SH-SY5Y (cell line): ENCODE results near the gene GCC1.

Experiments
- GATA2 ChIP-seq: IDR thresholded peaks from 2 replicates; pipeline ENCODE4 v1.6.1; 2011; ENCODE audit warnings: mild to moderate bottlenecking, low read depth, low read length
- GATA3 ChIP-seq: IDR thresholded peaks from 2 replicates; pipeline ENCODE4 v1.6.1; 2011; ENCODE audit warnings: low read depth, mild to moderate bottlenecking, low read length, moderate library complexity

DNA sequence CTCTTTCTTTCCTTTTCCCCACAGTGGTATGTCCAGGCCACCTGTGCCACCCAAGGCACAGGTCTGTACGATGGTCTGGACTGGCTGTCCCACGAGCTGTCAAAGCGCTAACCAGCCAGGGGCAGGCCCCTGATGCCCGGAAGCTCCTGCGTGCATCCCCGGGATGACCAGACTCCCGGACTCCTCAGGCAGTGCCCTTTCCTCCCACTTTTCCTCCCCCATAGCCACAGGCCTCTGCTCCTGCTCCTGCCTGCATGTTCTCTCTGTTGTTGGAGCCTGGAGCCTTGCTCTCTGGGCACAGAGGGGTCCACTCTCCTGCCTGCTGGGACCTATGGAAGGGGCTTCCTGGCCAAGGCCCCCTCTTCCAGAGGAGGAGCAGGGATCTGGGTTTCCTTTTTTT is 5.8 kb upstream of the GCC1 start:
- TF ChIP-seq GATA3, result no peak
- TF ChIP-seq GATA2, result no peak
